ENCODE results near the gene RADIL. TPM values are rescaled to one million over a fixed set of nuclear protein-coding genes. Genes with fewer than 3 reads are reported as not detected.
A peak's percentile ranks its signal among the peaks of the same experiment; 100 is the strongest.

Gene RADIL
- total and polyA plus RNA-seq, 2 donors (not counting 1 experiment from before 2014, with no cell fraction given) = not detected

- Histone ChIP-seq H3K4me2 (replicated peaks; ENCODE audit: low read depth, low read length, poor library complexity, severe bottlenecking) (peak overlapping the region; percentile 67), H2AFZ (ENCODE audit: insufficient read depth, low read depth, low read length, poor library complexity, severe bottlenecking) (peak overlapping the region; percentile 72), H3K4me1 (ENCODE audit: control insufficient read depth in 2 of 2, insufficient read depth in 2 of 2, low read length in 2 of 2) (peaks cover 9 to 11% of the 10 kb centered on the region in 2 donors), H3K4me3 (ENCODE audit: control extremely low read depth in 1 of 5, extremely low read depth in 1 of 5, insufficient read depth in 1 of 5, low read depth in 2 of 5, low read length in 4 of 5) (peak overlapping the region; percentile 21 to 54 (median 43)), H3K27ac (ENCODE audit: low read length in 2 of 2) (peak overlapping the region; percentile 25 to 50), H3K9ac (ENCODE audit: low read length) (peak overlapping the region; percentile 50), H3K27me3 (replicated peaks in 1 of 4; ENCODE audit: control extremely low read depth in 1 of 4, control insufficient read depth in 3 of 4, insufficient read depth in 4 of 4, low read length in 3 of 4) (peaks cover 0 to 17% (median 8%) of the 10 kb centered on the region in 4 experiments), H4K20me1 (ENCODE audit: control insufficient read depth, insufficient read depth, low read length, poor library complexity, severe bottlenecking) (no peaks in the 10 kb centered on the region), H3K9me3 (ENCODE audit: control extremely low read depth in 1 of 3, control insufficient read depth in 2 of 3, insufficient read depth in 1 of 3, low read length in 2 of 3) (peaks cover 0 to 13% (median 1%) of the 10 kb centered on the region in 3 donors), H3K36me3 (replicated peaks in 1 of 2; ENCODE audit: control extremely low read depth in 1 of 2, control insufficient read depth in 1 of 2, extremely low read depth in 1 of 2, insufficient read depth in 2 of 2, low read length in 1 of 2) (no peaks in the 10 kb centered on the region), H3K79me2 (ENCODE audit: control insufficient read depth, insufficient read depth, low read length) (no peaks in the 10 kb centered on the region)
- DNase-seq = peak; percentile 44
- Mint-ChIP-seq H3K27me3 (peaks cover 47% of the 10 kb centered on the region), H3K4me3 (peak overlapping the region; percentile 70), H3K27ac (peak overlapping the region; percentile 66), H3K4me1 (peaks cover 4% of the 10 kb centered on the region), H3K9me3 (ENCODE audit: insufficient read depth) (peaks cover 2% of the 10 kb centered on the region)
- no peak for TF ChIP-seq CTCF (IDR thresholded peaks at IDR 0.05)
- TF ChIP-seq EZH2 (IDR thresholded peaks at IDR 0.05; ENCODE audit: borderline replicate concordance, insufficient read depth, low read depth, low read length, poor library complexity, severe bottlenecking) = no peak
- peak; percentile 43 for ATAC-seq (ENCODE audit: low read depth)
- intact Hi-C loops (cut with micrococcal nuclease) = no loop called here
- POLR2A ChIA-PET = no interaction called here
- 71% methylated on average over 10 of the region's 11 CpGs for WGBS (ENCODE audit: insufficient coverage)
- CTCF ChIA-PET = no interaction called here
Measured at GRCh38 chr7:4861227-4861626, 22.3 kb downstream of the RADIL start.

GRCh38 chr7:4857189-4857588 lies 26.3 kb downstream of the RADIL start:
- Histone ChIP-seq H4K20me1 (ENCODE audit: control insufficient read depth, insufficient read depth, low read length, poor library complexity, severe bottlenecking) (no peaks in the 10 kb centered on the region), H3K27ac (ENCODE audit: low read length in 2 of 2) (no peak overlapping the region), H3K4me3 (ENCODE audit: control extremely low read depth in 1 of 5, extremely low read depth in 1 of 5, insufficient read depth in 1 of 5, low read depth in 2 of 5, low read length in 4 of 5) (no peak overlapping the region), H3K9me3 (ENCODE audit: control extremely low read depth in 1 of 3, control insufficient read depth in 2 of 3, insufficient read depth in 1 of 3, low read length in 2 of 3) (peaks cover 0 to 10% (median 1%) of the 10 kb centered on the region in 3 donors), H3K79me2 (ENCODE audit: control insufficient read depth, insufficient read depth, low read length) (no peaks in the 10 kb centered on the region), H3K4me2 (replicated peaks; ENCODE audit: low read depth, low read length, poor library complexity, severe bottlenecking) (no peak overlapping the region), H2AFZ (ENCODE audit: insufficient read depth, low read depth, low read length, poor library complexity, severe bottlenecking) (no peak overlapping the region), H3K27me3 (replicated peaks in 1 of 4; ENCODE audit: control extremely low read depth in 1 of 4, control insufficient read depth in 3 of 4, insufficient read depth in 4 of 4, low read length in 3 of 4) (peaks cover 0 to 14% (median 4%) of the 10 kb centered on the region in 4 experiments), H3K4me1 (ENCODE audit: control insufficient read depth in 2 of 2, insufficient read depth in 2 of 2, low read length in 2 of 2) (peaks cover 8 to 11% of the 10 kb centered on the region in 2 donors), H3K9ac (ENCODE audit: low read length) (no peak overlapping the region), H3K36me3 (replicated peaks in 1 of 2; ENCODE audit: control extremely low read depth in 1 of 2, control insufficient read depth in 1 of 2, extremely low read depth in 1 of 2, insufficient read depth in 2 of 2, low read length in 1 of 2) (no peaks in the 10 kb centered on the region)
- Mint-ChIP-seq H3K27me3 (peaks cover 21% of the 10 kb centered on the region), H3K27ac (no peak overlapping the region), H3K9me3 (ENCODE audit: insufficient read depth) (no peaks in the 10 kb centered on the region), H3K4me3 (no peak overlapping the region), H3K4me1 (peaks cover 4% of the 10 kb centered on the region)
- TF ChIP-seq EZH2 (IDR thresholded peaks at IDR 0.05; ENCODE audit: borderline replicate concordance, insufficient read depth, low read depth, low read length, poor library complexity, severe bottlenecking) = no peak
- TF ChIP-seq CTCF (IDR thresholded peaks at IDR 0.05) = no peak
- intact Hi-C loops (cut with micrococcal nuclease) = no loop called here
- ATAC-seq (ENCODE audit: low read depth) (no peak), DNase-seq (no peak)
- WGBS (ENCODE audit: insufficient coverage) = 40% methylated on average over 1 of the region's 3 CpGs
- CTCF ChIA-PET = no interaction called here
- POLR2A ChIA-PET = no interaction called here
